Right ventricle myocardium inferior (tissue), 1 donor: ENCODE measurements around the gene TIMMDC1. TPM values are rescaled to one million over a fixed set of nuclear protein-coding genes. Genes with fewer than 3 reads are reported as not detected.

ENCODE experiments used
- ATAC-seq: fragments of 200-7000 bp; cut with Tn5 transposase; one replicate; pipeline ENCODE4 v1.9.1; 2020; ENCODE audit warnings: mild to moderate bottlenecking, moderate library complexity
- DNase-seq: peaks from one replicate; pipeline ENCODE4 v3.0.0; 2021; ENCODE audit errors: missing footprints
- intact Hi-C: fragments of 100-400 bp; cut with DNase I; formaldehyde crosslinking; loops from one replicate; pipeline ENCODE4 v1.11.0; 2022
- long read RNA-seq: library from polyadenylated mRNA; unstranded; transcript quantifications from one replicate; pipeline ENCODE4 v2.0.0, GENCODE V29; 2021
- total RNA-seq: library from RNA; stranded (reverse); fragmentation: NEBNext Ultra II Directional; extraction: Animal tissue kit (Norgen Biotek cat#: 25700); gene quantifications from one replicate; pipeline ENCODE4 v1.2.1, GENCODE V29; 2021
- donor health status: DM: no; HTN: yes; CAD: no; lungs with severe emphysema.

Gene TIMMDC1
- total RNA-seq, result 340 TPM
- long read RNA-seq, transcript TIMMDC1-208 (7 exons, 2,394 nt), result major isoform, 67 of 72 reads
- long read RNA-seq, partial matches to known transcripts, result 1 of 72 reads
- long read RNA-seq, other reads (novel, unspliced or antisense), result 3 of 72 reads

DNA sequence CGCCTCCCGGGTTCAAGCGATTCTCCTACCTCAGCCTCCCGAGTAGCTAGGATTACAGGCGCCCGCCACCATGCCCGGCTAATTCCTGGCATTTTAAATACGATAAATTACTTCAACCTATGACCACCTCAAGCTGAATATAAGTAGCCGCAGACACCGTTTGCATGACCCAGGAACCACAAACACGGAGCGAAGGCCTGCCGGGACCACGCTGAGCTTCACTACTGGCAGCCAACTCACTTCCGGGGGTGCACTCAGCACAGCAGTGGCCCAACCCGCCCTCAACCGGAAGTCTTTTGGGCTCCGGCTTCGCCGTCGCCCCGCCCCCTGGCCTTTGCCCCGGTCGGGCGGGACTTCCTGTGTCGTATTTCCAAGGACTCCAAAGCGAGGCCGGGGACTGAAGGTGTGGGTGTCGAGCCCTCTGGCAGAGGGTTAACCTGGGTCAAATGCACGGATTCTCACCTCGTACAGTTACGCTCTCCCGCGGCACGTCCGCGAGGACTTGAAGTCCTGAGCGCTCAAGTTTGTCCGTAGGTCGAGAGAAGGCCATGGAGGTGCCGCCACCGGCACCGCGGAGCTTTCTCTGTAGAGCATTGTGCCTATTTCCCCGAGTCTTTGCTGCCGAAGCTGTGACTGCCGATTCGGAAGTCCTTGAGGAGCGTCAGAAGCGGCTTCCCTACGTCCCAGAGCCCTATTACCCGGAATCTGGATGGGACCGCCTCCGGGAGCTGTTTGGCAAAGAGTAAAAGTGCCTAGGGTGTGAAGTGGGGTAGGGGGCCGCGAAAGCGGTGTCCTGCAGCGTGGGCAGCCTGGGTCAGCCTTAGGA is at the start of gene TIMMDC1:
Gene TIMMDC1 (plus strand): TSS at position 362 of the 826 bp plus-strand sequence. CDS start 187 bp downstream, at position 549.
- DNase-seq (peak; percentile 97), ATAC-seq (peak; percentile 100)
- intact Hi-C loops, result loop anchor here (2.0 kb wide), 1 partner anchor 36 kb away; the partner anchor contains the start of gene TMEM39A

- intact Hi-C loops, result no loop called here
- DNase-seq, result no peak
- ATAC-seq, result no peak
These were observed 44.5 kb upstream of the TIMMDC1 start for GRCh38 chr3:119453822-119454221.

- ATAC-seq, result no peak
- no peak for DNase-seq
- intact Hi-C loops, result no loop called here
These were observed 41.9 kb upstream of the TIMMDC1 start for GRCh38 chr3:119456469-119456868.

GRCh38 chr3:119457246-119457645 is 41.1 kb upstream of the TIMMDC1 start:
- DNase-seq (no peak), ATAC-seq (no peak)
- intact Hi-C loops, result no loop called here

- peak; percentile 100 for DNase-seq
- peak; percentile 99 for ATAC-seq
- intact Hi-C loops, result loop anchor here (1.0 to 2.0 kb wide), 2 partner anchors 35 to 214 kb away; partner anchors contain the start of genes COX17 and TIMMDC1
These were observed 34.9 kb upstream of the TIMMDC1 start, which contains the start of gene TMEM39A for GRCh38 chr3:119463171-119464169. TSS of gene TMEM39A (minus strand) at chr3:119463615. CDS start at chr3:119462074, 1,541 bp downstream.

GRCh38 chr3:119468041-119468440 is 30.3 kb upstream of the TIMMDC1 start:
- ATAC-seq (no peak), DNase-seq (no peak)
- intact Hi-C loops, result loop anchor here (2.0 to 5.0 kb wide), 3 partner anchors 171 to 209 kb away; partner anchors contain the start of gene COX17

DNA sequence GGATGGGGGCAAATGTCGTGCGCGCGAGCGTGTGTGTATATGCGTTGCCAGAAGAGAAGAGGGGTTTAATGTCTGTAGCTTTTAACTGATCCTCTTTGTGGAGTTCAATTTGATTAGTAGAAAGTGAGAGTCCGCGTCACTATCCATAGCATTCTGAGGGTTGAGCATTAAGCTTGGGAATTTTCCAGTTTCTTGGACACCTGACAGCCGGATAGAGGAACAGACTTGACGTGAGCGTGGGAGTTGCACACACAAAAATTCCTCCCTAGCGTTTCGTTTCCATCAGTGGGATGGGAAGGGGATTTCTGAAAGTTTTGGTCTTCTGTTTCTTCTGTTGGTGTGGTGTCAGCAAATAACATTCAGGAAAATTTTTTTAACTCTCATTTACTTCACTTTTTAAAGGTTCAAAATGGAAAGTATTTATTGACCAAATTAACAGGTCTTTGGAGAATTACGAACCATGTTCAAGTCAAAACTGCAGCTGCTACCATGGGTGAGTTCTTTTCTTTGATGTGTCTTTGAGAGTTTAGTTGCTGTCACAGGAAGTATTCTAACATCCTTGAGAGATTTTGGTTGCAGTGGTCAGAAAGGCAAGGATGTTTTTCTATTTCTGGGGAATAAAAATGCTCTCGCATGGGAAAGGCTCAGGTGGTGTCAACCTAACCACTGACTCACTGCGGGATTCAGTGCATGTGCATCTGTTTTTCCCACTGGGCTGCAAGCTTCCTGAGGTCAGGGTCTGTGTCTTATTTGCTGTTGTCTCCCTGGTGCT is 28.7 kb upstream of the TIMMDC1 start:
- DNase-seq, result no peak
- no peak for ATAC-seq
- intact Hi-C loops, result loop anchor here (2.0 to 5.0 kb wide), 3 partner anchors 172 to 207 kb away; partner anchors contain the start of gene COX17

- ATAC-seq (no peak), DNase-seq (no peak)
- intact Hi-C loops, result no loop called here
These were observed 27.5 kb upstream of the TIMMDC1 start for GRCh38 chr3:119470866-119471265.

DNA sequence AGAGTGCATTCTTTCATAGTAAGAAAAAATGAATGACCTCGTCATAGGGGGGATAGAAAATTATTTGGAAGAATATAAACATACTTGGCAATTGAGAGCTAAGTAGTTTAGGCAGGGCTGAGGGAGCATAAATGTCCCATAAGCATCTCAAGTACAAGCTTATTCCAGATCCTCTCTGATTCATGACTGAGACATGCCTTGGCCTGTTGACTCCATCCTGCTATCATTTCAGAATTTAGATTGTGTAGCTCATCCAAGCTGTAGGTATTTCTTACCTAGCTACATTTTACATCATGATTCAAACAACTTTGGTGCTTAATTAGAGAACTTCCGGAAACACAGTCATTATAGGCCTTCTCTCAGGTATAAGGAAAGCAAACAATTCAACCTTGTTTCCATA is 17.3 kb upstream of the TIMMDC1 start:
- intact Hi-C loops, result no loop called here
- ATAC-seq (no peak), DNase-seq (no peak)

DNA sequence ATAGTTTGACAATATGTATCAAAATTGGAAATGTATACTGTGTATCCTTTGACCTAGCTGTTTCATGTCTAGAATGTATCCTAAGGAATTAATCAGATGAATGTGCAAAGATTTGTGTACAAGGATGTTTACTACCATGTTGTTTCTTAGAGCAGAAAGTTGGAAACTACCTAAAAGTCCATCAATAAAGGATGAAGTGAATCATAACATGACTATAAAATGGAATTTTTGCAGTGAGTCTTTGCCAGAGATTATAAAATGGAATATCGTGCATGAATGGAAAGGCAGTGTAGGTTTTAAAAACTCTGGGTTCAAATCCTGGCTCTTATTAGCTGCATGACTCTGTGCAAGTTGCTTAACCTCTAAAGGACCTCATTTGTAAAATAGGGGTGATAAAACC is 15.2 kb upstream of the TIMMDC1 start:
- intact Hi-C loops, result no loop called here
- no peak for DNase-seq
- no peak for ATAC-seq

DNA sequence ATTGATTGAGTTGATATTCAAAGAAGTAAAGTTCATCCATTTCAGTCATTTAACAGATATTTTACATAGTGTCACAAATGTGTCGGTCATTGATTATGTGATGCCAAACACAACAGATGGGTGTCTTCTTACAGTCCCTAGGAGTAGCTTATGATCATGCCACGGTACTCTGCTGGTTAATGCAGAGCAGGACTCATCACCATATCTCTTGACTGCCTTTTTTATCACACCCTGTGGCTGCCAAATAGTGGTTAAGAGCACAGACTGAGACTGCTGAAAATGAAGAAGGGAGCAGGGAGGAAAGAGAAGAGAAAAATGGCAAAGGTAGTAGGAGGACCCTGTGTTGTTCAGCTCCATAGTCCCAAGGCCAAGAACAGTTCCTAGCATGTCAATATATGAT is 12.8 kb upstream of the TIMMDC1 start:
- ATAC-seq (peak; percentile 76), DNase-seq (no peak)
- intact Hi-C loops, result no loop called here

GRCh38 chr3:119490153-119490552 is 8.2 kb upstream of the TIMMDC1 start:
- DNase-seq (no peak), ATAC-seq (no peak)
- intact Hi-C loops, result no loop called here

DNA sequence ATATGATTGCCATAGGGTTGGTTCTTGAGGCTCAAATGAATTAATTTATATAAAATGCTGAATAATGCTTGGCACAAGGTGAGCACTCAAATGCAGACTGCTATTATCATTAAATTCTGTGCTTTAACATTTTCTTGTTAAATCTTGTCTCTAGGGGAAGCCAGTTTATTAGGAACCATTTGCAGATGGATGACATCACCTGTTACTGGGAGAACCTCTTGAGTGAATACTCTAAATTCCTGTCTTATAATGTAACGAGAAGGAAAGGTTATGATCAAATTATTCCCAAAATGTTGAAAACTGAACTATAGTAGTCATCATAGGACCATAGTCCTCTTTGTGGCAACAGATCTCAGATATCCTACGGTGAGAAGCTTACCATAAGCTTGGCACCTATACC is 6.2 kb upstream of the TIMMDC1 start:
- intact Hi-C loops, result no loop called here
- DNase-seq, result no peak
- ATAC-seq, result no peak

DNA sequence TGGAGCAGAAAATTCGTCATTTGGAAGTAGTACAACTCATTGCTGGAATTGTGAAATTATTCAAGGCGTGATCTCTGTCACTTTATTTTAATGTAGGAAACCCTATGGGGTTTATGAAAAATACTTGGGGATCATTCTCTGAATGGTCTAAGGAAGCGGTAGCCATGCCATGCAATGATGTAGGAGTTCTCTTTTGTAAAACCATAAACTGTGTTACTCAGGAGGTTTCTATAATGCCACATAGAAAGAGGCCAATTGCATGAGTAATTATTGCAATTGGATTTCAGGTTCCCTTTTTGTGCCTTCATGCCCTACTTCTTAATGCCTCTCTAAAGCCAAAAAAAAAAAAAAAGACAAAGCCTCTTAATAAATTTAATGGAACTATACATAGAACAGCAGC is 5.5 kb upstream of the TIMMDC1 start:
- no peak for ATAC-seq
- intact Hi-C loops, result no loop called here
- no peak for DNase-seq

DNA sequence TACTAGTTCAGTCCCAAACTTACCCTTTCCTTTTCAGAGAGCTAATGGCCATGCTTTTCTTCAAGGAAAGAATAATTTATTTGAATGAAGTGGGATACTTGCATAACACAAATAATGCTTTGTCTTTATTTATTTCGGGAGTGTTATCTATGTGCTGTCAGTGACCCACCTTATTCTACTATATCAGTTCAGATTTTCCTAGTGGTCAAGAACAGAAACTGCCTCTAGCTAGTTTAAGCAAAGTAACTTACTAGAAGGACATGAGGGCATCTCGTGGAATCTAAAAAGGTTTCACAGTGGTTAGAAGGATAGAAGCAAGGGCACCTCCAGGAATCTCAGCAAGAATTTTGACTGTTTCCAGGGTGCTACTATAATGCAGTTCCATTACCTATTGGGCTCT is 3.8 kb upstream of the TIMMDC1 start:
- ATAC-seq (no peak), DNase-seq (no peak)
- intact Hi-C loops, result no loop called here

- ATAC-seq (no peak), DNase-seq (no peak)
- intact Hi-C loops, result loop anchor here (2.0 kb wide), 1 partner anchor 35 kb away; the partner anchor contains the start of gene TMEM39A
These were observed 544 bp upstream of the TIMMDC1 start for GRCh38 chr3:119497820-119498185.

- ATAC-seq (no peak), DNase-seq (no peak)
- intact Hi-C loops, result loop anchor here (5.0 kb wide), 1 partner anchor 177 kb away; the partner anchor contains the start of gene COX17
These were observed 1.9 kb downstream of the TIMMDC1 start for GRCh38 chr3:119500265-119500664.

- DNase-seq (no peak), ATAC-seq (no peak)
- intact Hi-C loops, result loop anchor here (5.0 kb wide), 1 partner anchor 176 kb away; the partner anchor contains the start of gene COX17
These were observed 2.6 kb downstream of the TIMMDC1 start for GRCh38 chr3:119500901-119501300.
